ENCODE results near the gene ERC1.

The ERC1 gene

GRCh38 chr12:1319212-1319611, 328.2 kb downstream of the ERC1 start:
- TF ChIP-seq CTCF (IDR thresholded peaks at IDR 0.05; ENCODE audit: low read depth, low read length, missing control alignments), result no peak
- H3K4me3 ChIP-seq (replicated peaks; ENCODE audit: low read depth, low read length), result no peak overlapping the region
- DNase-seq (ENCODE audit: extremely low read depth, low read depth), result no peak

GRCh38 chr12:1320021-1320420, 329.0 kb downstream of the ERC1 start:
- no peak for DNase-seq (ENCODE audit: extremely low read depth, low read depth)
- TF ChIP-seq CTCF (IDR thresholded peaks at IDR 0.05; ENCODE audit: low read depth, low read length, missing control alignments), result no peak
- no peak overlapping the region for H3K4me3 ChIP-seq (replicated peaks; ENCODE audit: low read depth, low read length)

- DNase-seq (ENCODE audit: extremely low read depth, low read depth), result no peak
- no peak for TF ChIP-seq CTCF (IDR thresholded peaks at IDR 0.05; ENCODE audit: low read depth, low read length, missing control alignments)
- H3K4me3 ChIP-seq (replicated peaks; ENCODE audit: low read depth, low read length), result no peak overlapping the region
These were observed 331.8 kb downstream of the ERC1 start for GRCh38 chr12:1322821-1323220.

- no peak overlapping the region for H3K4me3 ChIP-seq (replicated peaks; ENCODE audit: low read depth, low read length)
- no peak for TF ChIP-seq CTCF (IDR thresholded peaks at IDR 0.05; ENCODE audit: low read depth, low read length, missing control alignments)
- no peak for DNase-seq (ENCODE audit: extremely low read depth, low read depth)
These were observed 333.1 kb downstream of the ERC1 start for GRCh38 chr12:1324099-1324498.

- DNase-seq (ENCODE audit: extremely low read depth, low read depth), result no peak
- TF ChIP-seq CTCF (IDR thresholded peaks at IDR 0.05; ENCODE audit: low read depth, low read length, missing control alignments), result no peak
- H3K4me3 ChIP-seq (replicated peaks; ENCODE audit: low read depth, low read length), result no peak overlapping the region
These were observed 333.9 kb downstream of the ERC1 start for GRCh38 chr12:1324910-1325309.

- no peak for DNase-seq (ENCODE audit: extremely low read depth, low read depth)
- no peak for TF ChIP-seq CTCF (IDR thresholded peaks at IDR 0.05; ENCODE audit: low read depth, low read length, missing control alignments)
- H3K4me3 ChIP-seq (replicated peaks; ENCODE audit: low read depth, low read length), result no peak overlapping the region
These were observed 334.6 kb downstream of the ERC1 start for GRCh38 chr12:1325666-1326065.

GRCh38 chr12:1326258-1326657, 335.2 kb downstream of the ERC1 start:
- H3K4me3 ChIP-seq (replicated peaks; ENCODE audit: low read depth, low read length), result no peak overlapping the region
- DNase-seq (ENCODE audit: extremely low read depth, low read depth), result no peak
- no peak for TF ChIP-seq CTCF (IDR thresholded peaks at IDR 0.05; ENCODE audit: low read depth, low read length, missing control alignments)

Data from HFF-Myc (cell line).